Subcutaneous abdominal adipose tissue (tissue), 5 donors: Measurements from ENCODE around the gene TEX52.

Experiments used
- H3K27ac ChIP-seq: one replicate; pipeline ENCODE4 v1.7.0; 2013; ENCODE audit warnings: low read depth, mild to moderate bottlenecking, inconsistent platforms, low read length, moderate library complexity
- H3K27me3 ChIP-seq, 5 donors: one replicate each; pipeline ENCODE4 v1.7.0; 2013; ENCODE audit warnings: low read length in 5 of 5, inconsistent platforms in 1 of 5; ENCODE audit not compliant: control insufficient read depth in 5 of 5, insufficient read depth in 4 of 5
- H3K36me3 ChIP-seq, 5 donors: one replicate each; pipeline ENCODE4 v1.7.0; 2013; ENCODE audit warnings: low read length in 5 of 5; ENCODE audit not compliant: control insufficient read depth in 5 of 5, insufficient read depth in 5 of 5
- H3K4me1 ChIP-seq, 5 donors: one replicate each; pipeline ENCODE4 v1.7.0; 2013; ENCODE audit warnings: low read length in 5 of 5, mild to moderate bottlenecking in 3 of 5, moderate library complexity in 1 of 5; ENCODE audit not compliant: control insufficient read depth in 5 of 5, insufficient read depth in 5 of 5
- H3K4me3 ChIP-seq, 5 donors: one replicate each; pipeline ENCODE4 v1.7.0; 2013; ENCODE audit warnings: low read length in 5 of 5, low read depth in 1 of 5
- H3K9ac ChIP-seq, 5 donors: one replicate each; pipeline ENCODE4 v1.7.0; 2013; ENCODE audit warnings: low read length in 5 of 5, mild to moderate bottlenecking in 4 of 5, moderate library complexity in 3 of 5
- H3K9me3 ChIP-seq, 5 donors: one replicate each; pipeline ENCODE4 v1.7.0; 2013; ENCODE audit warnings: low read length in 5 of 5; ENCODE audit not compliant: control insufficient read depth in 5 of 5
- donor health status: healthy.
- donor health status: healthy.
- donor health status: healthy.
- donor health status: healthy.
- donor health status: healthy.

TEX52 gene

DNA sequence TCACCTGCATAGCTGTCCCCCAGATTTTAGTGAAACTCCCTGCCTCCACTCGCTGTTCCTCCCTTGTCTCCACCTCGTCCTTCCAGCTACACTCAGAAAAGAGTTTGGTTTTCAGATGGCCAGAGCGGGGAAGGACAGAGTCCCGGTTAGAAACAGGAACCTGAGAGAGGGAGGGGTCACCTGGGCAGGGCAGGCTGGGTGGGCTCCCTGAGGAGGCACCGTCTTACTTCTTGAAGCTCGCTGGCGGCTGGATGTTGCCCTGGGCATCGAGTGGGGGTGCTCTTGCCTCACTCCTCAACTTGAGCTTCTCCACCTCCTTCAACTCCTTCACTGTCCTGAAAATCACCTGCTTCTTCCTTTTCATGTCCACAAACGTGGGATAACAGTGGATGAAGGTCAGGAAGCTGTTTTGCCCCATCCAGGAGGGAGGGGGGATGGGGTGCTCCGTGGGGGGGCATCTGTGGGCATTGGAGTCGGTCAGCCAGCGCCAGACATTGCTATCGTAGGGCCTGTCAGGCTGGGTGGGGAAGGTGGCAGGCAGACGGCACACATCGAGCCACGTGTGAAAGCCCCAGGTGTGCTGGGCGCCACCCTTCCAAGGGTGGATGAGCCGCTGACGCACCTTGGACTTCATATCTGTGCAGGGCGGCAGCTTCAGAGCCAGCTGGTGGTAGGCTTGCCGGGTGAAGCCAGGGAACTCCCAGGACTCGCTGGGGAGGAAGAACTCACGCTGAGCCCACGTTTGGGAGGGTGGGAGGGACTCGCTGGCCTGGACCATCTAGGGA lies 2.0 kb downstream of the TEX52 start:
- Histone ChIP-seq H3K9ac (no peak overlapping the region), H3K4me1 (peaks cover 0 to 2% (median 0%) of the 10 kb centered on the region in 5 donors), H3K27me3 (no peaks in the 10 kb centered on the region), H3K27ac (no peak overlapping the region), H3K9me3 (no peaks in the 10 kb centered on the region), H3K4me3 (no peak overlapping the region), H3K36me3 (peaks cover 3 to 14% (median 9%) of the 10 kb centered on the region in 5 donors)

DNA sequence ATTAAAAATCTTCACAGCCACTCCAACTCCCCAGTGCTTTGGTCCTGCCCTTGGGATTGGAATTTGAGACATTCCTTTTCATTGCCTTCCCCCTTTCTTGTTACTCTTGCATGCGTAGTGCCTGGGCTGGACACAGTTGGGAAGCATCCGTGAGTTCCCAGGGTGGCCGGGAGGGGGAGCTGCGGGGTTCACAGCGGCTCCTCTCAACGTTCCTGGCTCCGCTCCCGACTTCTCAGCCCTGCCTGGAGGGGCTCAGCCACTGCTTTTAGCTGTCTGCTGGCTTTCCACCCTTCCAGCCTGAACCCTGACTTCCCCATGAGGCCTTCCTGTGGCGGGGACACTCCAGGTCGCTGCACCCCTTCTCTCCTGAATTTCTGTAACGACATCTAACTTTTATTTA lies 3.2 kb downstream of the TEX52 start:
- no peaks in the 10 kb centered on the region for H3K9me3 ChIP-seq
- no peak overlapping the region for H3K4me3 ChIP-seq
- no peak overlapping the region for H3K27ac ChIP-seq
- H3K4me1 ChIP-seq = peaks cover 0 to 5% (median 2%) of the 10 kb centered on the region in 5 donors
- peaks cover 0 to 13% (median 9%) of the 10 kb centered on the region in 5 donors for H3K36me3 ChIP-seq
- H3K27me3 ChIP-seq = no peaks in the 10 kb centered on the region
- no peak overlapping the region for H3K9ac ChIP-seq

DNA sequence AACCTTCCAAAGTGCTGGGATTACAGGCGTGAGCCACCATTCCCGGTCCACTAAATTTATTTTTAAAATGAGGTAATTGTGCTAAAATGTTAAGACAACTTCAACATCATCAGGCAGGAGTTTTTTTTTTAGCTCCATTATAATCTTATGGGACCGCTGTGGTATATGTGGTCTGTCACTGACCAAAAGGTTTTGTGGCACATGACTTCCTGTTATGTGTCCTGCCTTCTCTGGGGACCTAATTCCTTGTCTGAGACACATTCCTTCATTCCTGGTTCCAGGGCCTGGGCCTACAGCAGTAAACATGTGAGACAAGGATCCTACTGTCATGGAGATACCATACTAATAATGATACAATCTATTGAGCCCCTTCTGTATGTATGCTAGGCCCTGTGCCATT lies 4.9 kb downstream of the TEX52 start:
- Histone ChIP-seq H3K36me3 (peaks cover 0 to 3% (median 3%) of the 10 kb centered on the region in 5 donors), H3K4me3 (no peak overlapping the region), H3K27me3 (no peaks in the 10 kb centered on the region), H3K9me3 (no peaks in the 10 kb centered on the region), H3K27ac (no peak overlapping the region), H3K9ac (no peak overlapping the region), H3K4me1 (peaks cover 0 to 5% (median 2%) of the 10 kb centered on the region in 5 donors)

DNA sequence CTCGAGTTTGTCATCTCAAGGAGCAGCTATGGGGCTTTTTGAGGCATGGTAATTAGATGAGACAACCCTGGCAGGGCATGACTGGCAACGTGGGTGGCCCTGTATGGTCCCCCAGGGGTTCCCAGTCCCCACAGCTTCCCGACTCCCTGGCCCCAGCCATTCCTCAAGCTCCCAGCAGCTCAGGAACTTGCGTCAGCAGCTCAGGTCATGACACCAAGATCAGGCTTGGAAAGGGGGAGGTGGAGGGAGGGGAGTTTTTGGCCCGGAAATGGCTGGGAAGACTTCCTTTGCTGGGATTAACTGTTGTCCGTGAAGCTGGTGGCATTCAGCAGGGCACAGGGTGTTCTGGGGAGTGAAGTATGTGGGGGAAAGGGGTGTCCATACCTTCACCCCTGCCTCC lies 11.6 kb downstream of the TEX52 start:
- Histone ChIP-seq H3K4me3 (no peak overlapping the region), H3K9ac (no peak overlapping the region), H3K27ac (no peak overlapping the region), H3K36me3 (peaks cover 3 to 17% (median 11%) of the 10 kb centered on the region in 5 donors), H3K27me3 (no peaks in the 10 kb centered on the region), H3K9me3 (no peaks in the 10 kb centered on the region), H3K4me1 (peaks cover 0 to 18% (median 3%) of the 10 kb centered on the region in 5 donors)

DNA sequence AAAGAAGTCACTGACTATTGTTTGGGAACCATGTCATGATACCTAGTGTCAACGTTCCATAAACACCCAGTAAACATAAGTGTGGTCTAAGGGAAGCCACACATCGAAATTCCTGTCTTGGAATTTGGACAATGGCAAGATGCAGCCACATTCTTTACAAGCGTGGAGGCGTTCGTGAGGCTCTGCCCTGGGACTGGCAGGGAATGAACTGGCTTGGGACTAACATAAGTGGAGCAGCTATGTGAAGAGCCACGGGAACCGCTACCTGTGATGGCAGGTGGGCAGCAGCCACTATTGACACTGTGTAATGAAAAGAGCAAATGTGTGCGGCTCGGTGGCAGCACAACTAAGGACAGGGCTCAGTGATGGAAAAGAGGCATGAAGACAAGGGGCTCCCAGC lies 12.1 kb downstream of the TEX52 start:
- Histone ChIP-seq H3K9ac (no peak overlapping the region), H3K27ac (no peak overlapping the region), H3K9me3 (no peaks in the 10 kb centered on the region), H3K36me3 (peaks cover 3 to 19% (median 11%) of the 10 kb centered on the region in 5 donors), H3K27me3 (no peaks in the 10 kb centered on the region), H3K4me1 (peaks cover 0 to 18% (median 3%) of the 10 kb centered on the region in 5 donors), H3K4me3 (no peak overlapping the region)

DNA sequence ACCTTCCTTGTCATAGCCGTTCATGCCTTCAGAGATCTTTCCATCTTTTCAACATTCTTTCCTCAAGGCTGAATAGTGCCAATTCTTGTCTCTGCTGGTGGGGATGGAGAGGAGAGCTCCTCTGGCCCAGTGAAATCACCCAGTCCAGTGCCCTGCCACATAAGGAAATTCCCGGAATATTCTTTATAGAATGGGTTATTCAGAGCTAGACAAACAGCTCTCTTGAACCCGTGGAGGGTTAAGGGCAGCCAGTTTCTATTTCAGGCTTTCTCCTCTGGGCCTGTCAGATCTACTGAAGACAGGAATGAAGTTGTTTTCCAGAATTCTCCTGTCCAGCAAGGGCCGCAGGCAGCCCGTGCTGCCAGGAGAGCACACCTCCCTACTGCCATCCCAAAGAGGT lies 13.9 kb downstream of the TEX52 start:
- no peaks in the 10 kb centered on the region for H3K9me3 ChIP-seq
- H3K4me3 ChIP-seq = no peak overlapping the region
- peaks cover 0 to 14% (median 0%) of the 10 kb centered on the region in 5 donors for H3K4me1 ChIP-seq
- no peaks in the 10 kb centered on the region for H3K27me3 ChIP-seq
- no peak overlapping the region for H3K9ac ChIP-seq
- H3K36me3 ChIP-seq = peaks cover 3 to 31% (median 16%) of the 10 kb centered on the region in 5 donors
- no peak overlapping the region for H3K27ac ChIP-seq

DNA sequence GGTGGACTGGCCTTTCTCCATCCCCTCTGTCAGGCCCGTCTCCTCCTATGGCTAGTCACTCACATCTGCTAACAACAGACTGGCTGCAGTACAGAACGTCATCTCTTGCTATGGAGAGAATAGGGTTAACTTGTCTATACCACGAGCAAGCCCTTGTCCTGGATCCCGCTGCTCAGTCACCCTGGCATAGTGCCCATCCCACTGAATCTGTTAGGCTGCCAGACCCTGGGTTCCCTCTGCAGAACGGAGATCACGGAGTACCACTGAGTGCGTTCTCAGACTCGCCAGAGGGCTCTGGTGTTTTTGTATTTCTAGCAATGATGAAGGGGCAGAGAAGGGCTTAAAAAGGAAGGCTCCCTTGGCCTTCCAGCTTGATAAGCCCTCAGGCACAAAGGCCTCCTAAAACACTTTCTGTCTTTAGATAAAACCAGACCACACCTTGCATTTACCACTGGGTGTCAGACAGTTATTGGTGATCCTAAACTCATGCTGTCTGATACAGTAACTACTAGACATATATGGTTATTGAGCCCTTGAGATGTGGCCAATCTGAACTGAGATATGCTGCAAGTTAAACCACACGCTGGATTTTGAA lies 15.7 kb downstream of the TEX52 start:
- H3K4me1 ChIP-seq = peaks cover 0 to 14% (median 0%) of the 10 kb centered on the region in 5 donors
- no peaks in the 10 kb centered on the region for H3K9me3 ChIP-seq
- no peak overlapping the region for H3K4me3 ChIP-seq
- H3K36me3 ChIP-seq = peaks cover 0 to 36% (median 17%) of the 10 kb centered on the region in 5 donors
- no peak overlapping the region for H3K27ac ChIP-seq
- peaks cover 0 to 2% (median 0%) of the 10 kb centered on the region in 5 donors for H3K27me3 ChIP-seq
- H3K9ac ChIP-seq = no peak overlapping the region

DNA sequence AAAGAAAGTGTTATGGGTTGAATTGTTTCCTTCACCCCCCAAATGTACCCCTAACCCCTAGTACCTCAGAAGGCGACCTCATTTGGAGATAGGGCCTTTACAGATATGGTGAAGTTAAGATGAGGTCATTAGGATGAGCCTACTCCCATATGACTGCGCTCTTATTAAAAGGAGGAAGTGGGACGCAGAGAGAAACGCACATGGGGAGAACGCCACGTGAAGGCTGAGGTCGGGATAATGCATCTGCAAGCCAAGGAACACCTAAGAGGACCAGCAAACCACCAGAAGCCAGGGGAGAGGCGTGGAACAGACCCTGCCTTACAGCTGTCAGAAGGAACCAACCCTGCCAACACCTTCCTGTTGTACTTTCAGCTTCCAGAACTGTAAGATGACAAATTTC lies 20.3 kb downstream of the TEX52 start:
- Histone ChIP-seq H3K9me3 (no peaks in the 10 kb centered on the region), H3K4me3 (no peak overlapping the region), H3K4me1 (peaks cover 0 to 14% (median 9%) of the 10 kb centered on the region in 5 donors)

DNA sequence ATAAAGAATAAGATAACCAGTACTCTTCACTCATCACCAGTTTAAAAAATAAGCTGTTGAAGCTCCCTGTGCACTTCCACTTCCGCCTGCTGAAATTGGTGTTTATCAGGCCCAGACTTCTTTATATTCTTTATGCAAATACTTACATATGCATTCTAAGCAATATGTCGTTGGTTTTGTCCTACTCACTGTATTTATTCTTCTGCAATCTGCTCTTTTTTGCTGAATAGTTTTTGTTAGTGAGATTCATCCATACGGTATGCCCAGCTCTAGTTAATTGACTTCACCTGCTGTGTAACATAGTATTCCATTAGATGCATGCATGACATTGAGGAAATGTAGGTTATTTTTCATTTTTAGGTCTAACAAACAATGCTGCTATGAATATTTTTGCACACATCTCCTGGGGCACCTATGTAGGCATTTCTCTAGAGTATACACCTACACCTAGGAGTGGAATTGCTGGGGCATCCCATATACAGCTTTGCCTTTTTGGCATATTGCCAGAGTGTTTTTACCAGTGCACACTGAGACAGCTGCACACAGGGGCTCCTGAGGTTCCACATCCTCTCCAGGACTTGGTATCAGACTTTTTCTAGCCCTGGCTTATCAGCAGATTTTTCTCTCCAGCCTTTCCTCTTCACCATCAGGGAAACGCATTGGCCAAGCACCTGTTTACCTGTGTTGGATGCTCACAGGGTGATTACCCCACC lies 21.0 kb downstream of the TEX52 start:
- Histone ChIP-seq H3K9me3 (no peaks in the 10 kb centered on the region), H3K4me3 (no peak overlapping the region), H3K27ac (no peak overlapping the region), H3K27me3 (peaks cover 0 to 18% (median 9%) of the 10 kb centered on the region in 5 donors), H3K9ac (no peak overlapping the region), H3K36me3 (peaks cover 0 to 35% (median 19%) of the 10 kb centered on the region in 5 donors), H3K4me1 (peaks cover 0 to 14% (median 9%) of the 10 kb centered on the region in 5 donors)

More for the DNA sequence above, 20.3 kb downstream of the TEX52 start:
- peaks cover 0 to 34% (median 16%) of the 10 kb centered on the region in 5 donors for H3K36me3 ChIP-seq
- no peak overlapping the region for H3K9ac ChIP-seq
- no peak overlapping the region for H3K27ac ChIP-seq
- H3K27me3 ChIP-seq = peaks cover 0 to 18% (median 9%) of the 10 kb centered on the region in 5 donors
